GM21825 (cell line): ENCODE measurements around the gene KCNIP1.

Experiments
- ATAC-seq: cut with Tn5 transposase; IDR thresholded peaks from one replicate; pipeline ENCODE4 v1.9.1; 2021; ENCODE audit warnings: mild to moderate bottlenecking, moderate library complexity; ENCODE audit not compliant: unreplicated experiment

Gene KCNIP1

DNA sequence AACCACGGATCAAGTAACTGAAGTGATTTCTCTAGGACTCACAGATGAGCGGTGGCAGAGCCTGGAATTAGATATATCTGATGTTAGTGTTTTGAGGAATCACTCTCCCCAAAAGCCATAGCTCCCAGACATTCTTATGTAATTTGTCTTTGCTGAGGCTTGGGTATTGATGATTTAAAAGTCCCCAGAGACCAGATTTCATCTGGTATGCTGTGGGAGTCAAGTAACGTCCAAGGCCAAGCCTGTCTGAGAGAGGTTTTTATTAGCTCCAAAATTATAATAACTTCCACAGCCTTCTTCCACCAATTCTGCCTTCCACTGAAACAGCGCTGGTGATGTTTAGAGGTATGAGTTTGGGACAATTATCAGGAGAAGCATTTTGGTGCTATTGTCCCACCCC lies 21.3 kb upstream of the KCNIP1 start:
- no peak for ATAC-seq

DNA sequence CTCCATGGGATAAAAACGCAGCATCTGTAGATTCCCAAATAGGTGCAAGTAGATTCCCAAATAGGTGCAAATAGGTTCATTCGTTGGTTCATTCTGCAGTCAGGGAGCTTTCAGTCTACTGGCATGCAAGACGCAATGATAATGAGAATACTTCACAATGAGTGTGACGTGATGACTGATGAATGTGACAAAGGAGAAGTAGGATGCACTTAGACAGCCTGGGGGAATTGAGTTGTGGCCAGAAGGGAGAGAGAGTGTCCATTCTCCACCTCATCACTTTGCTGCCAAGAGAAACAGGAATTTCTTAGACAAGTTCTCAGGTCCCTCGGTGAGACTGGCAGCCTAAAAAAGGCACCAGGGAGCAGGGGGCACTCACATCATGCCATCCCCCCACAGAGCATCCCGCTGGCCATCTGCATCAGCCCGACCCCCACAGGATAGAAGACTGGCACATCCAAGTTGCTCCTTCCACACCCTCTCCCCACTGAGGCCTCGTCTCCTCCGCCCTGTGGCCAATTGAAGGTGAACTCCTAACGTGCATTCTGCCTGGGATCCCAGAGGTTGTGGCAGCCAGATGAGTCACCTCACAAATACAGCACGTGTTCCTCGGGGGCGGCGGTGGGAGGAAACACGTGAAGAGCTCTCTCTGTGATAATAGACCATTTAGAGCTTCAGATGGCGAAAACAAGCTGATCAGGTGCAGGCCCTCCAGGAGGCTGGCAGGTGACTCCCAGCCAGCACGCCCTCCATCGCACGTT lies 19.9 kb upstream of the KCNIP1 start:
- ATAC-seq: no peak

DNA sequence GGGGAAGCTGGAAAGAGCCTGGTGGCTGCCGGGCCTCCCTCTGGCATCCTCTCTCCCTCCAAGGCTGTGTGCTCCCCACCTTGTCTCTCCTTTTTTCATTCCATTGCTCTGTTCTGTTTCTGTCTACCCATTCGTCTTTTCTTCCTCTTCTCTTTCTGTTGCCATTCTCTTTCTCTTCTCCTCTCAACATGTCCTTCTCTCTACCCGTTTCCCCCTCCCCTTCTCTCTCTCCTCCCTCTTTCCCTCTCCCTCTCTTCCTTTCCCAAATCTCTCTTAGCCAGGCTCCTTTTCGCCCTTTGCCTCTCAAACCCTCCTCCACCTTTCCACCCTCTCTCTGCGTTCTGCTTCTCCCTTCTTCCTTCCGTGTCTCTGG lies 19.4 kb upstream of the KCNIP1 start:
- no peak for ATAC-seq

DNA sequence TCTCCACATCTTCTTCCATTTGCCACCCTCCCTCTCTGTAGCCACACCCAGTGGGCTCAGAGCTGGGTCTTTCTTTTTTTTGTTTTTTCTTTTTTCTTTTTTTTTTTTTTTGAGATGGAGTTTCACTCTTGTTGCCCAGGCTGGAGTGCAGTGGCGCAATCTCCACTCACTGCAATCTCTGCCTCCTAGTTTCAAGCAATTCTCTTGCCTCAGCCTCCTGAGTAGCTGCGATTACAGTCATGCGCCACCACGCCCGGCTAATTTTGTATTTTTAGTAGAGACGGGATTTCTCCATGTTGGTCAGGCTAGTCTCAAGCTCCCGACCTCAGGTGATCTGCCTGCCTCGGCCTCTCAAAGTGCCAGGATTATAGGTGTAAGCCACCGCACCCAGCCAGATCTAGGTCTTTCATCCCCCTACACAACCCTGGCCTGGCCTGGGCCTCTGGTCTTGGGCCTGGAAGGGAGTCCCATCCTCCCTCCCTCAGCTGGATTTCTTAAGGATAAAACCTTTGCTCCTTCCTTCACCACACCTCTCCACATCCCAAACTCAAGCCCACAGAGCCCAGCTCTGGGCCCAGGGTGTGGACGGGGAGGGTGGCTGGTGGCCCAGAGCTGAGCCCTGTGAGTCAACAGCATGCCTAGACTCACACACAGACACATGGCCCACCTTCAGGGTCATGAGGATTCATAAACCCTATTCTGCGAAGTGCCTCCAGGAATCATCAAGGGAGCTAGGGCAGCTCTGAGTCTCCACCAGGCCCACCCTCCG lies 18.8 kb upstream of the KCNIP1 start:
- no peak for ATAC-seq

DNA sequence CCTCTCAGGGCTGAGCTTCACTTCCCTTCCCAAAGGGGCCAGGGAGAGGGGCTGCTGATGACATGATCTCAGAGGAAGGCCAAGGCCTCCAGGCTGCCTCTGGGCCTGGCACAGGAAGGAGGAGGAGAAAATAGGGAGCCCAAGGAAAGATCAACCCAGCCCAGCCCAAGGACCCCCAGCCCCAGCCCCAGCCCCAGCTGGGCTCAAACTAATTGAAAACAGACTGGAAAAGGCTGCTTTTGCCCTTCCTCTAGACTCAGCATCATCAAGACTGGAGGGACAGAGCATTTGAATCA lies 18.3 kb upstream of the KCNIP1 start:
- no peak for ATAC-seq

DNA sequence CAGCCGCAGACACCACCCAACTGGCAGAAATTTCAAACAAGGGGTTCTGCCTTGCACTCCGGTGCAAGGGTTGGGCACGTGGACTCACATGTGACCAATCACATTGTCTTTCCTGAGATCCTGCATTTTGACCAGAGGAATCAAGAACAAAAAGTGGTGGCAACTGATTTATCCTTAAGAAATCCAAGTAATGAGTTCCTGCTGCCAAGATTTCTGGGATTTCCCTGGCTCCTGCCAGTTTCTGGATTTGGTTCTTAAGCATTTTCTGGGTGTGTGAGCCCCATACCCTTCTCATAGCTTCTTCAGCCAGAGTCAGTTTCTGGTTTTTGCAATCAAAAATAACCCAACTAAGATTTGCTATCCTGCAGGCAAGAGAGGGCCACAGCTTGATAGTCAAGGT lies 17.4 kb upstream of the KCNIP1 start:
- no peak for ATAC-seq

DNA sequence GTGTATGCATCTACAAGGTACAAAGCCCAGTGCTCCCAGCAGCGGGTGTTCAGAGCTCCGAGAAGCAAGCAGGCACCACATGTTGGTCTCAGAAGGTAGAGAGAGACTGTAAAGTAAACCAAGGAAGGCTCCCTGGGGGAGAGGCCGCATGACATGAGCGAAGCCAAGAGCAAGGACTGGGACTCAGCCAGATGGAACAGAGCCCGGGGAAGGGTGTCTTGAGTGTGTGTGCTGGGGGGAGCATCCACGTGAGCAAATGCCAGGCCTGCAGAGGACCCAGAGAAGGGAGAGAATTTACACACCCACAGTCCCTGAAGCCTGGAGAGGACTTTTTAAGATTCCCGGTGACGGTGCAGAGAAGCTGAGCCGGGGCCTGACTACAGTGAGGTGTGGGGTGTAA lies 15.2 kb upstream of the KCNIP1 start:
- no peak for ATAC-seq

DNA sequence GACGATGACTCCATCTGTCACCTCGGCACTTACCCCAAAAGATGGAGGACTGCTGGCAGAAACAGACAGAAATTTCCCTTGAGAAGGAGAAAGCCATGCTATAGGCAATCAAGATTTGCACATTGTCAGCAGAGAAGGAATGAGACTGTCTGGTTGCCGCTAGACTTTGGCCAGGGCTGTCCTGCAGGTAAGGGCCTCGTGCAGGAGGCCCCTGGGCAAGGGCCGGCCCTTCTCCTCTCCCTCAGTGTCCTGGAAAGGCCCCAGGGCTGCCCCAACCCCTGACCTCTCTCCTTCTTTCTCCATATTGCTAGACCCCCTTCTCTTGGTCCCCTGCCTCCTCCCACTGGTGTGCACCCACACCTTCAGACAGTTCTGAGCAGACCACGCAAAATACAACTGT lies 14.6 kb upstream of the KCNIP1 start:
- no peak for ATAC-seq

DNA sequence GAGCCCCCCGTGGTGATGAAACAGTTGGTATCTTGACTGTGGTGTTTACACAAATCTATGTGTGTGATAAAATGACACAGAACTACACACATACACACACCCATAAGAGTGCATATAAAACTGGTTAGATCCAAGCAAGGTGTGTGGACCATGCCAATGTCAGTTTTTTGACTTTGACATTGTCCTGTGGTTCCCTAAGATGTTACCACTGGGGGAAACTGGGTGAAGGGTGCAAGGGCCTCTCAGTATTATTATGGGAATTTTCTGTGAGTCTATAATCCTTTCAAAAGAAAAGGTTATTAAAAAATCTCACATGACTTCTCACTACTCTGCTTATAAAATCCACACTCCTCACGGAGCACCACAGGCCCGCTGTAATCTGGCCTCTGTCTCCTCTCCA lies 13.4 kb upstream of the KCNIP1 start:
- no peak for ATAC-seq

DNA sequence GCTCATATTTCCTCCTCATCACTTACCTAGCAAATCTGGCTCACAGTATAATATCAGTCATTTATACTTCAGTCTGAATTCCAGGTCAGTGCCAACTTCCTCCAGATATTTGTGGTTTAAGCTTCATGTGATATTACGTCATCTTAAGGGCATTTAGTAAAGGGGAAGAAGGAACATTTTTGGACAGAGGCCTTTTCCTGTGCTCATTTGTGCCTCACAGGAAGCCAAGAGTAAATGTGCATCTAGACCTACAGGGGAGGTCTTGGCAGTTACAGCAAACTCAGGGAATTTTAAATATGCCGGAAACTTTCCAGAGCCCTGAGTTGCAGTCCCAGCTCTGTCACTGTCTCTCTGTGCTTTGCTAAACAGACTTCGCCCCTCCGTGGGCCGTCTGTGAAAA lies 12.3 kb upstream of the KCNIP1 start:
- no peak for ATAC-seq

DNA sequence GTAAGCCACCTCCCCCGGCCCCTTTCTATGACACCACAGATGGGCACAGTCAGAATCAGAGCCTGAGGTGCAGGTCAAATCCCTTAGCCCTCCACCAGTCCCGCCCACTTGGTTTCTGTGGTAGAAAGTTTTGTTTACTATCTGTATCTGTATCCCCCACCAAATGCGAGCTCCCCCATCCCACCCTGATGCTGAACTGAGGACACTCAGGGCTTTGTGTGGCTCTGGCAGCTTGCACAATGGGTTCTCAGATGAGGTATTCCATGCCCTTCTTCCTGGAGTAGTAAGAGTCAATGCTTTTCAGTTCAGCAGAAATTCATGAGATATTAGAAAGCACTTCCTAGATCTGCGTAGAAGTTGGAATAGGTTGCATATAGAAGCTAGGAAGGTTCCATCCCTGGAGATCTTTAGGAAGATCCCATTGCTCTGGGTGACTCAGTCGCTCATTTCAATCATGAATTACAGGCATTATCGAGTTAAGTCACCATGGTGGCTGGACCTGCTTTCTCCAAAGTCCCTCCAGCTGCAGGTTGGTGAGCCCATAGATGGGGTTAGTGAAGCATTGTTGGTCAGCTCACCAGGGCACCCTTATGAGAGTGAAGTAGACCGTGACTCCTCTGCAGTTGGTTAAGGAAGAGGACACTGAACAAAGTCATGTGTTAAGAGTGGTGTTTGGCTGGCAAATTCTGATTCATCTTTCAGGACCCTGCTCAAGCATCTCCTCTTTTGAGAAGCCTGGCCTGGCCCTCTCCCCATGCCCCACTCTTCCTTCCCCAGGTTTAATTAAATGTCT lies 10.6 kb upstream of the KCNIP1 start:
- no peak for ATAC-seq

DNA sequence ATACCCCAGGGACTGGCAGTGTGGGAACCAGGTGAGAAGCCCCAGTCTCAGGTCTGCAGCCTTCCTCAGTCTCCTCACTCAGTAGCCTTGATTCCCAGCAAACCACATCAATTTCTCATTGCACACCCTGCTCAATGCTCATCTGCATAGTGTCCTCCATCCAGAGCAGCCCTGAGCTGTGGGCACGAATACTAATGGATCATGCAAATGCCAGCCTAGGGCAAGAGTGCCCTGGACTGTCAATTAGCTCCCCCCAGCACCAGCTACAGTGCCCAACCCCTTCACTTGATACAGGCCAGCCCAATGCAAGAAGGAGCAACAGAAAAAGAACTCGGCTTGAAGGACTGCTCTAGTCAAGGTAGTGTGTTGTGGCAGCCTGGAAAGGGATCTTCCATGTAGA lies 9.8 kb upstream of the KCNIP1 start:
- no peak for ATAC-seq

DNA sequence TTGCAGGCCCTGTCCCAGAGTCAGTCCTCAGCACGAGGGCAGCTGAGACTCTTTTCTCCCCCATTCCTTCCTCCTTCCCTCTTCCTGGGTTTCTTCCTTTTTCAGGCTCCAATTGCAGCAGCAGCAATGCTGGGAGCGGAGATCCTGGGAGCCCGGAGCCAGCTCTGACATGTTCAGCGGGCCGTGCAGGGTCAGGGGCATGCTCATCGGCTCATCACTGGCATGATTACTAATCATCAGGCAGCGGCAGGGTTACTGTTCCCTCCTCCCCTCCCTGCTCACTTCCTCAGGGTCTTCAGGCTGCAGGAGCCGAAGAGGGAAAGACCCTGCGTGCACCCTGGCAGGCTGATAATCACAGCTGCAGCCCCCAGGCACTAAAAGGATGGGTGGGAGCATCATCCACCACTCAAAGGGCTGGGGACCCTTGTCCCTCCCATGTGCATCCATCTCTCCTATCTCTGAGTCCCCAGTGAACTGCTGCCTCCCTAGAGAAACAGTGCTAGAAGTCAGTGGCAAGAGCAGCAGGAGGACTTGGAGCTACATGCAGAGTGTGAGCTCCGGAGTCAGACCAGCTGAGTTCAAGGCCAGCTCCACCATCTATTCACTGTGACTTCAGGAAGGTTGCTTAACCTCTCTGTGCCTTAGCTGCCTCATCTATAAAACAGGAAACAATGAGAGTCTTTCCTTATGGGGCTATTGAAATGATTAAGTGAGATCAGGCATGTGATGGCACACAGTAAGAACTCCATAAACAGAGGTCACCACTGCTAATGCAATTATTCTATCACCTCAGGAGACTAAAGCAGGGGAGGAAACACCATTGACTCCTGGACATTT lies 7.8 kb upstream of the KCNIP1 start:
- ATAC-seq: no peak

DNA sequence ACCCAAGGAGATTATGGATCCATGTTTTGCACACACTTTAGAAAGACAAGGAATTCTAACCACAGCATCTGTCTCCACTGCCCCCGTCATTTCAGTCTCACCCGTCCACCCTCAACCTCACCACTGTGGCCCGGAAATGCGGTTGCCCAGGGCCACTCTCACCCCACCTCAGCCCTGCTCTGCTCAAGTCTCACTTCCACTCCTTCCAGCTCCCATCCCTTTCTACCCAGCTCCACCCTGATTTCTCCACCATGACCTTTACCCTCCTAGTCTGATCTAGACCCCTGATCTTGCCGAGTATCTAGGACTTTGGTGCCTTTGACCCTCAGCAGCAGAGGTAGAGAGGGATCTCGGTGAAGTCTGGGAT lies 7.2 kb upstream of the KCNIP1 start:
- ATAC-seq: no peak

DNA sequence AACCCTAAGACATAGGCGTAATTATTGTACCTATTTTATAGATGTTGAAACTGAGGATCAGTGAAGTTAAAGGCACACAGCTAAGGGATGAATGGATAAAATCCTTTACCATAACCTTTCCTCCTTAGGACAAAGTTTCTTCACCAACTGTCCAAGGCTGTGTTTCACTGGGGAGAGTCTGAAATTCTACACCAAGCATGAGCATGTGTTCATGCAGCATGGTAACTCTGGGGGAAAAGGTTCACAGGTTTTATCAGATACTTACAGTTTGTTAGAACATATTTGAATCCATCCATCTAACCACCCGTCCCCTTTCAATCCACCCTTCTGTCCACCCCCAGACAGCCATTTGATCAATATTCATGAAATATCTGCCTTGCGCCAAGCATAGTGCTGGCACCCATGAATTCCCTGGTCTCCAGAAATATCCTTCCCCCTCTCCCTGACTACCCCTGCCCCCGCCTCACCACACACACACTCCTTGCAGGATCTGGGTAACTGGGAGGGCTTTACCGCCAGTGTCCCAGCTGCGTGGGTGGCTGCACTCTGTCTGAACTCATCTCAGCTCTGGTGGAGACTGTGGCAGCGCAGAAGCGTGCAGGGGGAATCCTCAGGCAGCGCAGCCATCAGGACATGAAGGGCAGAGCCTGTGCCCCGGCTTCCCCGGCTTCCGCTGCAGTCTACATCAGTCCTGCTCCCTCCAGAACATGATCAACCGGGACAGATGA lies 6.3 kb upstream of the KCNIP1 start:
- ATAC-seq: no peak

DNA sequence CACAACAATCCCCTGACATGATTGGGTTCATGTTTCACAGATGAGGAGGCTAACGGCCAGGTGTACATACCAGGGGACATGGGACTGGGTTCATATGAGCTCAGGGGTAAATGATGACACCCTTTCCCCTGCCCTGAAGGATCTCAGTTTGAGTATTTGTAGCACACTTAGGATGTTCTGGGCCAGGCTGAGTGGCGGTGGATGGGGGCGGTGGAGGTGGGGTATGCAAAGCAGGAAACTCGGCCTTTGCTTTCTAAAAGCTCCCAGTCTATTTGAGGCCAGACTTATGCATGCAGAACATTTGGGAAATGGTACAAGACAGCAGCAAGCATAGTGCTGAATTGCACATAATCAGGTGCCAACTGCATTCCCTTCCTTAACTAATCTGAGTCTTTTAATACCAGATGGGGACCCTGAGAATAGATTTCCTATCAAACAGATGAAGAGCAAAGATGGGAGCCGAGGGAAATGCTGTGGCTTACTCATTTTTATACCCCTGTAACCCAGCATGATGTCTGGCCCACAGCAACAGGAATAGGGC lies 4.9 kb upstream of the KCNIP1 start:
- no peak for ATAC-seq

DNA sequence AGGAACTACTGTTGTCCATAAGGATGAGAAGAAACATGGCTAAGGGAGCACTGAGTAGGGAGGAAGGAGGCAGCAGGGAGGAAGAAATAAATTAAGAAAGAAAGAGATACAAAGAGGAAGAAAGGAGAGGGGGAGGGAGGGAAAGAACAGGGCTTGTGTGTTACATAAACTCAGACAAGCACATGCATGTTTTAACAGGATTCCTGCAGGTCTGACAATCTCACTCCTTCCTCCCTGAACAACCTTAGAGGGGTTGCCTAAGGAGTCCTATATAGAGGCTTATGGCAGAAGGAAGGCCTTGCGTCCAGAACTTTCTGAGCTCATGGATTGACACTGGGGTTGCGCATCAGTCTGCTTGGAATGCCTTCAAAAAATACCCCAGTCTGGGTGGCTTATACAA lies 4.2 kb upstream of the KCNIP1 start:
- no peak for ATAC-seq

DNA sequence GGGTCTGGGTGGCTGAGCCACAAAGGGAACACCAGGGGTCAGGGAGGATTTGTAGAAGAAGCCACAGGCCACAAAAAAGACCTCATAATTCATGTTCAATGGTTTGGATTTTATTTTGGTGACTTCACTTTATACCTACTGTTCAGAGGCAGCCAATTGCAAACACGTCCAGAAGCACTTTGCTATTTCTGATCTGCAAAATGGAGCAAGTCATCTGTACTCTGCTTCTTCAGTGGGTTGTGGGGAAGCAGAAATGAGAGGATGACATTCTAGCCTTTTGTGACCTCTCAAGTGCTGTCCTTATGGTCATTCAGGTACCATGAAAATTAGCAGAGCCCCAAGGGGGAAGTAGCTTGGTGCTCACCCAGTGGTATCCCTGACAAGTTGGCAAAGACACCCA lies 2.5 kb upstream of the KCNIP1 start:
- ATAC-seq: no peak

DNA sequence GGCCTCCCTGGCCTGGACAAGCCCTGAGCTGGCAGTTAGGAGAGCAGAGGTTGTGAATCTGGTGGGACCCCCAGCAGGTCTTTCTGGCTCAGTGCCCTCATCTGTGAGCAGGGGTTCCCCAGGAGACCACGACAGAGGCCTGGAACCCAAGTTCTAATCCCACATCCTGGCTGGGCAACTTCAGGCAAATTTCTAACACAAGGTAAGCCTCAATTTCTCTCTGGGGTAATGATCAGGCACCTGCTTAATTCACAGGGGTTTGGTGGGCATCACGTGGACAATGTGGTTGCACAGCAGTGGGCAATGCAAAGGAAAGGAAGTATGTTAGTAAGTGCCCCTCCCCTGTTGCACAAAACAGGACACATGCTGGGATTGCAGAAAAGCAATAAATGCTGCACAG lies 1.9 kb upstream of the KCNIP1 start:
- ATAC-seq: no peak

DNA sequence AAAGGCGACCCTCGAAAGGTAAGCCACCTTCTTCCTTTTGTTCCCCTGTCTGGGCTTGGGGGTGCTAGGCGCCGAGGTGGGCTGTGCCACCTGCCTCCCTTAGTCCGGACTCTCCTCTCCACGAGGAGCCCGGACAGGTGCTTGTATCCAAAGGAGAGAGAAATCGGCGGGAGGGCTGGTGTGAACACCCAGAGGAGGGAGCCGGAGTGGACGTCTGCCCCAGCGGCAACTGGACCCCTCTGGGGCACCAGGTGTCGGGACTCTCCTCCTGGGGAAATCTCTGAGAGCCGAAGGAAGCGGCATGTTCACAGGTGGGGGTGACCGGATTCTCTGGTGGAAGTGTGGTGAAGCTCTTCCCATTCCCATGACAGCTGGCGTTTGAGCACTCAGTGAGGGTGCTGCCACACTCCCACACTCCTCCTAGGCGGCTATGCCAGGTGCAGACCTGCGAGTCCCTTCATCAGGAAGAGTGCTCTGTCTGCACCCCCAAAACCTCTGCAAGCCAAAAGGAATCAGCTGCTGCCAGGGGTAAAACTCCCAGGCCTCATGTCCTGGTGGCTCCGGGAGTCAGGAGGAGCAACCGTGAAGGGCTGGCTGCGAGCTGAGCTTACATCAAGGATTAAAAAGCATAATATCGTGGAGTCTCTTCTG lies 921 bp downstream of the KCNIP1 start:
- ATAC-seq: no peak
